ENCODE measurements around the gene DDX31. TPM values are rescaled to one million over a fixed set of nuclear protein-coding genes. Genes with fewer than 3 reads are reported as not detected.

Gene DDX31
- total RNA-seq, 3 donors from 2014 or later, result 41.0 to 44.8 (median 41.3) TPM

DNA sequence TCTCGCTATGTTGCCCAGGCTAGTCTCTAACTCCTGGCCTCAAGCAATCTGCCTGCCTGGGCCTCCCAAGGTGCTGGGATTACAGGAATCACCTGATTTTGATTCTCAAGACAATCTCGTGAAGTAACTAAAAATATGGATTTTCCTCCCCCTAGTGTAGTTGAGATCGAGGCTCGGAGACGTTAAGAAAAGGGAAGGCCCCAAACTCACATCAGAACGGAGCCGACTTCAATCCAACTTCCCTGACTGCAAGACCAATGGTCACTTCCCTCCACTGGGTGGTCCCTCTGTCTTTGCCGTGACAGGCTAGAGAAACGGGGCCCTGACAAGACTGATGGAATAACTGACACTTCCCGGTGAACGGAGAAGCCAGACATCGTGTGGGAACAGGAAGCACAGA, 59.1 kb downstream of the DDX31 start:
- Mint-ChIP-seq H3K9me3 (no peaks in the 10 kb centered on the region), H3K36me3 (ENCODE audit: insufficient read depth) (peaks cover 74% of the 10 kb centered on the region), H3K4me3 (no peak overlapping the region), H3K27me3 (ENCODE audit: low read depth) (no peaks in the 10 kb centered on the region), H3K4me1 (ENCODE audit: low read depth) (no peaks in the 10 kb centered on the region)
- ATAC-seq (no peak), DNase-seq (no peak)

DNA sequence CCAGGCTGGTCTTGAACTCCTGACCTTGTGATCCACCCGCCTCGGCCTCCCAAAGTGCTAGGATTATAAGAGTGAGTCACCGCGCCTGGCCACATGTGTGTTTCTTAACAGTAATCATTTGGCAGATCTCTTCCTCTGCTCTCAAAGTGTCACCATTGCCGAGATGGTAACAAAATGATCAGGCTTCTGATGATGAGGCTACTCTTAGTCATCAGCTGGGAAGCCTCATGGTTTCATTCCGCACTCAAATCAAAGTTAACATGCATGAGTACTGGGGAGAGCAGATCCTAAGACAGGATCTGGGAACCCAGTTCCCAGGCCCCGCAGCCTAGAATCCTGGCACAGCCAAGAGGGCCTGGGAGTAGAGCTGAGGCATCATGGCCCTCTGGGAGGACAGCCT, 60.0 kb downstream of the DDX31 start:
- no peaks in the 10 kb centered on the region for H3K4me1 Mint-ChIP-seq (ENCODE audit: low read depth)
- H3K27me3 Mint-ChIP-seq (ENCODE audit: low read depth), result no peaks in the 10 kb centered on the region
- DNase-seq (no peak), ATAC-seq (peak in 1 of 2 donors; percentile 48)
- H3K9me3 Mint-ChIP-seq, result no peaks in the 10 kb centered on the region
- H3K36me3 Mint-ChIP-seq (ENCODE audit: insufficient read depth), result peaks cover 74% of the 10 kb centered on the region
- no peak overlapping the region for H3K4me3 Mint-ChIP-seq

DNA sequence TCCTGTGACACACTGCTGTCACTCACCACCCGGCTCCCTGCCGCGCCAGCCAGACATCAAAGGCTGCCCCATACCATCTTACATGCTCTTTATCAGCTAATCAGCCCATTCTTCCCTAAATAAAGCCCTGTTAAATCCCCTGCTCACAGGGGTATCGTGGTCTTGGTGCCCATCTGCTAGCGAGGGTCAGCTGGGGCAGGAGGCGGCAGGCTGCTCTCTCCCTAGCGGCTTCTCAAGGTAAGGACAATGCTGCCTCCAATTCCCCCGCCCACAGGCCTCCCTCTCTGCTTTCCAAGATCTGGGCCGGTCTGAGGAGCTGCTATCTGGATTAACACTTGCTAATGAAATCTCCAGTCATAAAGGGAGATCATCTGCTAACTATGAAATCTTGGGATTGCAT, 60.6 kb downstream of the DDX31 start:
- H3K36me3 Mint-ChIP-seq (ENCODE audit: insufficient read depth), result peaks cover 74% of the 10 kb centered on the region
- no peaks in the 10 kb centered on the region for H3K27me3 Mint-ChIP-seq (ENCODE audit: low read depth)
- no peak for DNase-seq
- no peak for ATAC-seq
- no peaks in the 10 kb centered on the region for H3K9me3 Mint-ChIP-seq
- H3K4me3 Mint-ChIP-seq, result no peak overlapping the region
- no peaks in the 10 kb centered on the region for H3K4me1 Mint-ChIP-seq (ENCODE audit: low read depth)

DNA sequence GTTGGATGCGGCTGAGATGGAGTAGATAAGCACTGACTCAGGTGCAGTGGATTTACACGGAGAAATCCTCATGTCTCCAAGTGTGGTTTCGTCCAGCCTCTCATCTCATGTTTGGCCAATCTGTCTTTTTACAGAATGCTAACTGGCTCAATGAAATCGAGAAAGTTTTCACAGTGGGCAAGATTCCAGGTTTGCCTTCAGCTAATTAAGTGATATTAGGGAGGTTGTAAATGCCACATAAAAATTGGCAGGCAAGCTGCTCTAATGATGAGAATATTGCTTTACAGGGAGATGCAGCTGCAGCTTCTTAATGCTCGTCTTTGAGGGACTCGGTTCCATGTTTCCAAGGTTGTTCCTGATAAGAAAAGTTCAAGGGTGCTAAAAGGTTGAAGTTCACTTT, 63.7 kb downstream of the DDX31 start:
- no peaks in the 10 kb centered on the region for H3K9me3 Mint-ChIP-seq
- no peaks in the 10 kb centered on the region for H3K27me3 Mint-ChIP-seq (ENCODE audit: low read depth)
- H3K4me1 Mint-ChIP-seq (ENCODE audit: low read depth), result no peaks in the 10 kb centered on the region
- no peak overlapping the region for H3K4me3 Mint-ChIP-seq
- H3K36me3 Mint-ChIP-seq (ENCODE audit: insufficient read depth), result peaks cover 79% of the 10 kb centered on the region
- DNase-seq (no peak), ATAC-seq (no peak)

DNA sequence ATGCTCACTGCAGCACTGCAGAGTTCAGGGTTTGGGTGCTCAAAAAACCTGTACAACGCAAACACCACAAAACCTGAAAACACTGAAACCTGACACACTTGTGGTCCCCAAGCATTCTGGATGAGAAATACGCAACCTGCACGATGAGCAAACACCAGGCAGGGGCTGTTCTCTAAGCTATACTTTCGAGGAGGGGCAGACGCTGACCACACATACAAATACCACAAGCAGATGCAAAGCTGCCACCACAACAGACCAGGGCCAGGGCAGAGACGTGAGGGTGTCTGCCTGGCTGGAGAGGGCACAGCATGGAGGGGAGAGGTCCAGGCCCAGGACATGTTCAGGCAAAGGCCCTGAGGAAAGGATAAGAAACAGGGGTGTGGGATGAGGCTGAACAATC, 64.4 kb downstream of the DDX31 start:
- Mint-ChIP-seq H3K27me3 (ENCODE audit: low read depth) (no peaks in the 10 kb centered on the region), H3K9me3 (no peaks in the 10 kb centered on the region), H3K4me3 (no peak overlapping the region), H3K36me3 (ENCODE audit: insufficient read depth) (peaks cover 79% of the 10 kb centered on the region), H3K4me1 (ENCODE audit: low read depth) (no peaks in the 10 kb centered on the region)
- ATAC-seq (no peak), DNase-seq (no peak)

DNA sequence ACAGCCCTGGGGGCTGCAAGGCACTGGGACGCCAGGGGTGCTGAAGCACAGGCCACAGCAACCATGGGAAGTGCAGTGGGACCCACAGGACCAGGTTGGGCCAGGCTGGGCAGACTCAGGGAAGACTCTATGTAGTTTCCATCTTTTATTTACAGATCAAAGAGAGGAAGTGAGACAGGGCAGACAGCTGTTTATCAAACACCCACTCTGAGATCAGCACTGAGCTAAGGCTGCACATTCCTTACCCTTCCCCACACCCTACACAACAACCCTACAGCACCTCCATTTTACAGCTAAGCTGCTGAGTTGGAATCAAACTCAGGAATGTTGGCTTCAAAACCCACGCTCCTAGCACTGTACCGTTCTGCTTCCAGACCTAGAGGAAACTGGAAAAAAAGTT, 67.6 kb downstream of the DDX31 start:
- H3K27me3 Mint-ChIP-seq (ENCODE audit: low read depth), result peaks cover 3% of the 10 kb centered on the region
- no peaks in the 10 kb centered on the region for H3K9me3 Mint-ChIP-seq
- DNase-seq (no peak), ATAC-seq (no peak)
- H3K4me1 Mint-ChIP-seq (ENCODE audit: low read depth), result no peaks in the 10 kb centered on the region
- H3K4me3 Mint-ChIP-seq, result no peak overlapping the region
- peaks cover 77% of the 10 kb centered on the region for H3K36me3 Mint-ChIP-seq (ENCODE audit: insufficient read depth)

DNA sequence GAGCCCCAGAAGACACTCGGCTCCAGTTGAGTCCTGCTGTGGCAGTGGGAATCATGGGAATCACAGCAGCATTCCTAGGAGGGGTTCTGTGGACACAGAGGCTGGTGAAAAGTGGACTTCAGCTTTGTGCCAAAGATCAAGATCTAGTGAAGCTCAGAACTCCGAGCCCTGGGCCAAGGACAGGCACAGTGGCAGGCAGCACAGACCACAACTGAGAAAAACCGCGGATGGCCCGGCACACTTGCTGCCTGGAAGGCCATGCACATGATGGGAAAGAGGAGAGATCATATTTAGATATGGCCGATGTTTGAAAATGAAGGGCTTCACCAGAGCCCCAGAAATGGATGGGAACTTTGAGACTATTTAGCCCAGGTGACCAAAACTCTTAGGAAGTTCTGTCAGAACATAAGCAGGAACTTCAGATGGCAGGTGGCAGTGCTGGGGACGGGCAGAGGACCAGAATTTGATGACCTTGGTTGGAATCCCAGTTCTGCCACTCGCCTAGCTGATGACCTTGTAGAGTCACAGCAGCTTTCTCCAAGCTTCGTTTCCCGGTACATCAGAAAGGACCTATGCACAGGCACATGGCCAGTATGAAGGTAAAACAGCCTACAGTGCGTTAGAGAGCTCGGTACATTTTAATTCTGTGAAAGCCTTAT, 69.3 kb downstream of the DDX31 start:
- no peaks in the 10 kb centered on the region for H3K9me3 Mint-ChIP-seq
- H3K36me3 Mint-ChIP-seq (ENCODE audit: insufficient read depth), result peaks cover 81% of the 10 kb centered on the region
- ATAC-seq (no peak), DNase-seq (no peak)
- H3K4me3 Mint-ChIP-seq, result no peak overlapping the region
- no peaks in the 10 kb centered on the region for H3K4me1 Mint-ChIP-seq (ENCODE audit: low read depth)
- peaks cover 3% of the 10 kb centered on the region for H3K27me3 Mint-ChIP-seq (ENCODE audit: low read depth)

DNA sequence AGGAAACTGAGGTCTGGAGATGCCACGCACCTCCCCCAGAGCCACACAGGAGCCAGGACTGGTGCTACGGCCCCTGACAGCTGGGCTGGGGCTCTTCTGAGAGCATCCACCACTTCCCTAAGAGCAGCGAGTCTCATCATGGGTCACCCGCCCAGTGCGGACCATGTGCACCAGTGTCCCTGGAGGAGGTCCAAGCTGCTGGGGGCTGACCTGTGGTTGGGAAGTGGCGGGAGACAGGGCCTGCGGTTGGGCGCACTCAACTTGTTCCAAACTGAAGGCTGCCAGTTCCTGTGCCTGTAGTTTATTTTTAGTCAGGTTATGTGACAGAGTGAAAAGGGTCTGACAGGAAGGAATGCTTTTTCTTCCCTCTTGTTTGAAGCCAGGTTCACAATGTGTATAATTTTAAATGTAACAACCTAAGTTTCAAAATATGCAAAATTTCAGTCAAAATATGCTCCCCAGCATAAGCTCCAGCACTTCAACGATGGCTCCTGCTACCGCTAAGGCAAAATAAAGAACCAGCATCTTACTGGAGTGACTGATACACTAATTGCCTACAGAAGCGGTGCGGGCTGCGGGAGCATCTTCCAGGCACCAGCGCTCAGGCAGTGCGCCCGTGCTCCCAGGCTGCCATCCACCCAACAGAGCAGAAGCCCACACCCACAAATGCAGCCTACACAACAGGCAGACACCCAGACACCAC, 72.6 kb downstream of the DDX31 start:
- no peak for DNase-seq
- Mint-ChIP-seq H3K4me1 (ENCODE audit: low read depth) (no peaks in the 10 kb centered on the region), H3K27me3 (ENCODE audit: low read depth) (peaks cover 14% of the 10 kb centered on the region), H3K4me3 (no peak overlapping the region), H3K9me3 (no peaks in the 10 kb centered on the region), H3K36me3 (ENCODE audit: insufficient read depth) (peaks cover 70% of the 10 kb centered on the region)
- no peak for ATAC-seq

DNA sequence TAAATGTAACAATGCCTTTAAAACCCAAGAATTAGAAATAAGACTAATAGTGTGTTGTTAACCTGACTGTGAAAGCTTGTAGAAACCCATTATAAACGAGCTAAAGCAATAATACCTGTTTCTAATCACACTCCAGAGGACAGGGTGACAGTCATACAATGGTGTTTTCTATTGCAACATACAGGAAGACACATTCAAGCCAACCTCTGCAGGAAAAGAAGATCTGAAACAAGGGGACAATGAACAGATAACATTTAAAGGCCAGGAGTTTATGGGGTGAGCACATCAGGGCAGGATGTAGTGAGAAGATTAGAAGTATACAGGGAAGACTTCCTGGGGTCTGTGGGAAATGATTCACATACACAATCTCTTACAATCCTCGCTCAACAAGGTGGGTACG, 73.6 kb downstream of the DDX31 start:
- peaks cover 22% of the 10 kb centered on the region for H3K27me3 Mint-ChIP-seq (ENCODE audit: low read depth)
- H3K36me3 Mint-ChIP-seq (ENCODE audit: insufficient read depth), result peaks cover 60% of the 10 kb centered on the region
- peaks cover 3% of the 10 kb centered on the region for H3K4me1 Mint-ChIP-seq (ENCODE audit: low read depth)
- no peak overlapping the region for H3K4me3 Mint-ChIP-seq
- H3K9me3 Mint-ChIP-seq, result no peaks in the 10 kb centered on the region
- DNase-seq, result no peak
- no peak for ATAC-seq

DNA sequence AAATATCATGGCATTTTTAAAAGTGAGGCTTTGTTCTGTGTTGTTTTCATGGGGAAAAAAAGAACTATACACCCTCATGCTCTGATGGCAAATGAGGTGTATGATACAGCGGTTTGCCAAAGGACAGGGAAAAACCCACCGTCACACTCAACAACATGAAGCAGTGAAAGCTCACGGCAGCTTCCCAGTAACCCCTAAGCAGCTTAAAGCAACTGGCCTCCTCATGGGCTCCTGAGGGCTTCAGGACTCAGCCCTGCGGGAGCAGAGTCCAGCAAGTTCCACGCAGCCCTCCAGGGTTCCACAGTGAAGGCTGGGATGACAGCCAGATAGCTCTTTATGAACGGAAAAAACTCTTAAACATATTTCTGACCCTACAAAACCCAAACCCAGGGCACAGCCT, 74.5 kb downstream of the DDX31 start:
- no peak for ATAC-seq
- DNase-seq, result no peak
- Mint-ChIP-seq H3K9me3 (no peaks in the 10 kb centered on the region), H3K4me1 (ENCODE audit: low read depth) (peaks cover 7% of the 10 kb centered on the region), H3K36me3 (ENCODE audit: insufficient read depth) (peaks cover 51% of the 10 kb centered on the region), H3K27me3 (ENCODE audit: low read depth) (peaks cover 27% of the 10 kb centered on the region), H3K4me3 (no peak overlapping the region)

DNA sequence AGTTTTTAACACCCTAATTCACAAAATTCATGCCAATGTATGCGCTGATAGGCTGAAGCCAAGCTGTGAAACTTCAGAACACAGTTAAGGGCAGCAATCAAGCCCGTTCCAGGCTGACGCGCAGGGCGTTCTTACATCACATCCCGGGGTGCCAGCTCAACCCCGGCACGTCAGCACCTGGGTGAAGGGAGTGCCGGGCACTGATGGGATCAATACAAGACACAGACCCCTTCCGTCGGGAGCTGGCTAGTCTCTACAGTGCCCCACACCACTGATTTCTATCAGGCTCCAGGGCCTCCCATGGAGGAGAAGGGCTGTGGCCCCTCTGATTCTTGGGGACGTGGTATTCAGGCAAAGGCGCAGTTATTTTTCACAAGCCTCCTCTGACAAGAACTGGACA, 75.4 kb downstream of the DDX31 start:
- Mint-ChIP-seq H3K4me1 (ENCODE audit: low read depth) (peaks cover 7% of the 10 kb centered on the region), H3K9me3 (no peaks in the 10 kb centered on the region), H3K27me3 (ENCODE audit: low read depth) (peaks cover 33% of the 10 kb centered on the region), H3K36me3 (ENCODE audit: insufficient read depth) (peaks cover 42% of the 10 kb centered on the region), H3K4me3 (no peak overlapping the region)
- no peak for ATAC-seq
- no peak for DNase-seq

DNA sequence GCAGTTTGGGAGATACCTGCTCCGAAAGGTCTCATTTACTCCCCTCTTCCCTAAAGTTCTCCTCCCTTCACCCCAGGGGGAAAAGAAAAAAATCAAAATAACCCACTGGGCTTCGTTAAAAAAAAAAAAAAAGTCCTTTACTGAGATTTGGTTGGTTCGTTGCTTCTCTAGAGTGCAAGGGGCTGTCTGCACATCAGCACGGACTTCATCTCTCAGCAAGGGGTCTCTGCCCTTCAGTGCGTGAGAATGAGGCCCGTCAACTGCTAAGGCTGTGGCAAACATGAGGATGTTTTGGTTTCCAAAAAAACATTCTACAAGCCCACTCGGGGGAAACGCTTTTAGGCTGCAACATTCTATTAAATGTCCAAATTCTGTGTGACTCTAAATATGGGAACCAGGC, 77.3 kb downstream of the DDX31 start:
- peaks cover 30% of the 10 kb centered on the region for H3K36me3 Mint-ChIP-seq (ENCODE audit: insufficient read depth)
- no peaks in the 10 kb centered on the region for H3K9me3 Mint-ChIP-seq
- ATAC-seq (no peak), DNase-seq (no peak)
- H3K4me3 Mint-ChIP-seq, result no peak overlapping the region
- H3K27me3 Mint-ChIP-seq (ENCODE audit: low read depth), result peaks cover 47% of the 10 kb centered on the region
- H3K4me1 Mint-ChIP-seq (ENCODE audit: low read depth), result peaks cover 7% of the 10 kb centered on the region

DNA sequence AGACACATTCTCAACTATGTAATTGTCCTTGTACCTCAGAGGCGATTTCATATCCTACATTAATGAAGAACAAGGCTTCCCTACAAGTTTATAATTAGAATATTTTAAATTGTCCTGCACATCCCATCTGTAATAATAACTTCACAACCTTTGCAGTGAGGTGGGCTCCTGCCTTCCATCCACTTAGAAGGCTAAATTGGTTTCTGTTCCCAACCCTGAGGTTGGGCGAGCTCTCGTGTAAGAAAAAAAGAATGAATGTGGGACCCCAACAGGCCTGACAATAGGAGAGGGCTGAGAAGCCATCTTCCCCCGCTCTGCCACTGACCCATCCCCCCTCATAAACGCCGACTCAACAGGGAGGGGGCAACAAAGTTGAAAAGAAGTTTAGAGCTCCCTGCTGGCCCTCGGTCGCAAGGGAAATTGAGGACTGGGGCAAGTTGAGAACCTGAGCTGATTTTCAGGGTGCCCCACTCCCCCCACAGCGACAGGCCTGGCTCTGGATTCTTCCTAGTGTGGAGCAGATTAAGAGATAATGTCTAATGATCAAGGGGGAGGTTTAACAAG, 78.0 kb downstream of the DDX31 start:
- Mint-ChIP-seq H3K9me3 (no peaks in the 10 kb centered on the region), H3K27me3 (ENCODE audit: low read depth) (peaks cover 47% of the 10 kb centered on the region), H3K4me1 (ENCODE audit: low read depth) (peaks cover 7% of the 10 kb centered on the region), H3K36me3 (ENCODE audit: insufficient read depth) (peaks cover 30% of the 10 kb centered on the region), H3K4me3 (no peak overlapping the region)
- no peak for ATAC-seq
- DNase-seq, result no peak

DNA sequence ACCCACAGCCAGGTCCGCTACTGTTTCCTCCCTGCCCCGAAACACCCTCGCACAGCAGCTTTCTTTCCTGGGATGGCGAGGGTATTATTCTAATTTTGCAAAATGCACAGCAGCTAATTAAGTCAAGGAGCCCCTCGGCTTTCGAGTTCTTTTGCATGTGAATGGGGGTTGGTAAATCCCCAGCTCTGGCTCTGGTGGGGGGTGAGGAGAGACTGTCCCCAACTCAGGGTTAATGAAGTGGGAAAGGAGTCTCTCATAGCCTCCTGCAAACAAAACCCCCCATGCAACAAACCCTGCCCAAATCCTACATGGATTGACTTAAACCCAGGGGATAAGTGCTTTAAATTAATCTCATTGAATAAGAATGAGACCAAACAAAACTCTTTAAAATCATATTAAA, 78.5 kb downstream of the DDX31 start:
- DNase-seq (no peak), ATAC-seq (no peak)
- Mint-ChIP-seq H3K4me1 (ENCODE audit: low read depth) (peaks cover 9% of the 10 kb centered on the region), H3K27me3 (ENCODE audit: low read depth) (peaks cover 53% of the 10 kb centered on the region), H3K4me3 (no peak overlapping the region), H3K9me3 (no peaks in the 10 kb centered on the region), H3K36me3 (ENCODE audit: insufficient read depth) (peaks cover 24% of the 10 kb centered on the region)
